NCI-H1417 treated with DMSO at 0.1 percent for 48 hours (cell line): ENCODE measurements around the gene TGFBRAP1.
"Not testable (repeated sequence)": the region's sequence is repeated elsewhere in the genome, so short reads cannot be mapped to it uniquely, and the experiment has no call there.

Experiments
- DNase-seq: peaks from one replicate; lab custom pipeline; 2025; lab: John Stamatoyannopoulos, UW

TGFBRAP1 gene

DNA sequence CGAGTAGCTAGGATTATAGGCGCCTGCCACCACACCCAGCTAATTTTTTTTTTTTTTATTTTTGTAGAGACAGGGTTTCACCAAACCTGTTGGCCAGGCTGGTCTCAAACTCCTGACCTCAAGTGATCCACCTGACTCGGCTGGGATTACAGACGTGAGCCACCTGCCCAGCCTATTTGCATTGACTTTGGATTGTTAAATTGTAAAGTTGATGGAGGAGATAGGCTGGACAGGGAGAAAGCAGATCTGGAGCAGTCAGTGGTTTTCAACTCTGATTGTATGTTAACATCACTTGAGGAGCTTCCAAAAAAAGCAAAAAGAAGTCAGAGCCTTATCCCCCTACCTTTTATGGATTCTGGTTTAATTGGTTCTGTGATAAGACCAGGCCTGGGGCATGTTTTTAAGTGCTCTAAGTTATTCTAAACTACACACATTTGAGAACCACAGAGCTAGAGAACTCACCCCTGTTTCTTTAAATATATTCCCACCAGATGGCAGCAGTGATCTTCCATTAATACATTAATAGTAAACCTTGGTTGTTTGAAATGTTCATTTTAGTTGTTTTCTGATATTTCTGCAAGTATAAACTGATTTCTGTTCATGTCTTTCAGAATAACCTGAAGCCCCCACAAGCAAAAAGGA is 15.3 kb upstream of the TGFBRAP1 start:
- DNase-seq: no peak

DNA sequence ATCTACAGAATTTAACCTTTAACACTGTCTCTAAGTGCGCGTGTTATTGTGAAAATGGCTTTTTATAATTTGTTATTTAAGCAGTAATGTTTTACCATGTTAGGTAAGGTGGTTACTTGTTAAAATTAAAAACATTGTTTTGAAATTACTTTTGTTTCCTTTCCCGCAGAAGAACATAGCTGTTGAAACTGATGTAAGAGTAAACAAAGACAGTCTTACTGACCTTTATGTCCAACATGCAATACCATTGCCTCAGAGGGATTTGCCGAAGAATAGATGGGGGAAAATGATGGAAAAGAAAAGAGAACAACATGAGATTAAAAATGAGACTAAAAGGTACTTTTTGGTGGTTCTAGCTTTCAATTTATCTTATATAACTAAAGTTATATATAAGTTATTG is 9.9 kb upstream of the TGFBRAP1 start:
- no peak for DNase-seq

DNA sequence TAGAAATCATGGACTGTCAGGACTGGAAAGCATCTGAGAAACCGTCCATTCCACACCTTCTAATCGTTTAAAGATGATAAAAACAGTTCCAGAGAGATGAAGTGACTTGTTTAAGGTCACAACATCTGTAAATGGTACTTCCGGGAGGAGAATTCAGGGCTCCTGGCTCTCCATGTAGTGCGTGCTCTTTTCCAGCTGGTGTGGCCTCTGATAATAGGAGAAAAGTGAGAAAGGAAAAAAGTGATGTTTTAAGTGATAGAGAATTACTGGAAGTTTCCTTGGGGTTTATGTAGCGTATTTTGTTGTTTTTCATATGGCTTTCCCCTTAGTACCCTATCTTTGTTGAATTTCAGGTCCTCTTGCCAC is 8.5 kb upstream of the TGFBRAP1 start:
- DNase-seq: no peak

DNA sequence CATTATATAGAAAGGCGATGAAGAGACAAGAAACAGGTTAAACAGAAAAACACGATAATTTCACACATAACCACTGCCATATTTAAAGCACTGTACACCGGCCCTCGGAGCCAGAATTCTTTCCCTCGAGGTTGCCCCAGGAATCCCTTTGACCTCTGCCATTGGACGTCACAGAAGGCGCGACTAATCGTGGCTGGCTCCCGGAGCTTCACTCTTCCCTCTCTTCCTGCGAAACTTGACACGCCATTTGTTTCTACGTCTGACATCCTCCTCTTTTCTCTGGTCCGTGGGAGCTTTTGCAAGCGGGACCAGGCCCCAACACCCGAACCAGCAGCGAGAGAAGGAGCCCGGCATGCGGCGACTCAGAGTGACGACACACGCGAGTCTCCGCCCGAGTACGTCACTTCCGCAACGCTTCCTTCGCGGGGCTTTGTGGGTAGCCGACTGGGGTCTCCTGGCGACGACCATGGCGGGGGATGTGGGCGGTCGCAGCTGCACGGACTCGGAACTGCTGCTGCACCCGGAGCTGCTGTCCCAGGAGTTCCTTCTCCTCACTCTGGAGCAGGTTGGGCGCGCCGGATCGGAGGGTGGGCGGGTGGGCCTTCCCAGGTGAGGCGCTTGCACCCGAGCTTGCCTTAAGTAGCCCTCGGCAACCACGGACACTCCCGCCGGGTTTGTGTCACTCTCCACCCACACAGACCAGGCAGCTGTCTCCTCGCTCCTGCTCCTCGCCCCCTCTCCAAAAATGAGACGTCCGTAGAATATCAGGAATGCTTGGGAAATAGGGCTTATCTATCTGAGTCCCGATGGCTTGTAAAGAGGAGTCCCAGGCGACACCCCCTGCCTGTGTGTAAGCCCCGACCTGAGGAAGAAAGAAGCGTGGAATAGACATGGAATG is 7.8 kb upstream of the TGFBRAP1 start, which contains the start of gene C2orf49:
TSS of gene C2orf49 (plus strand) at position 419 of the 898 bp plus-strand sequence. CDS start at position 467, 48 bp downstream.
- DNase-seq: peak; percentile 69

DNA sequence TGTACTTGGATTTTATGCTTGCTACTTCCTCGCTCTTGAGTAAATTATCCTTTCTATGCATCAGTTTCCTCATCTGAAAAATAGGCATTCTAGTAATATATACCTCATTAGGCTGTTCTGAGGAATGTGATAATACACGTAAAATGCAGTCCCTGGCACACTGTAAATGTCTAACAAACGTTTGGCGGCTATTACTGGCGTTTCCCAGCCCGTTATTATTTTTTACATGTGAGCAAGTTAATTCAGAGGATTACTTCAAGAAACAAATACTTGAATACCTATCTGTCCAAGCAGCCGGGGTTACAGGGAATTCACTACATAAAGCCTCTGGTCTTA is 7.2 kb upstream of the TGFBRAP1 start:
- no peak for DNase-seq

DNA sequence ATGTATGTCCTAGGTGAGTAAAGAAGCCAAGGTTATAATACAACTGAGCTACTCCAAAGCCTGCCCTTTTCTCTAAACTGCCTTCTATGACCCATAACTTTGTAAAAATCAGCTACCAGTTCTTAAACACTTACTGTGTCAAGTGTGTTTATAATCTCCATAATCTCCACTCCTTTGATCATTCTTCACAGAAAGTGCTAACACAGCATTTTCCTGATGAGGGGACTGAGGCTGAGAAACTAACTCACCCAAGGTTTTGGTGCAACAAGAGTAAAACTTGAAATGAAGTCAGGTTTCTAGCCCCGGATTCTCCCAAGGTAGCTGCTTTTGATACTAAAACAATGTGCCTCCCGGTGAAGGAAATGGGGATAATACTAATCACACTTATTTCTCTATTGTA is 5.9 kb upstream of the TGFBRAP1 start:
- no peak for DNase-seq

DNA sequence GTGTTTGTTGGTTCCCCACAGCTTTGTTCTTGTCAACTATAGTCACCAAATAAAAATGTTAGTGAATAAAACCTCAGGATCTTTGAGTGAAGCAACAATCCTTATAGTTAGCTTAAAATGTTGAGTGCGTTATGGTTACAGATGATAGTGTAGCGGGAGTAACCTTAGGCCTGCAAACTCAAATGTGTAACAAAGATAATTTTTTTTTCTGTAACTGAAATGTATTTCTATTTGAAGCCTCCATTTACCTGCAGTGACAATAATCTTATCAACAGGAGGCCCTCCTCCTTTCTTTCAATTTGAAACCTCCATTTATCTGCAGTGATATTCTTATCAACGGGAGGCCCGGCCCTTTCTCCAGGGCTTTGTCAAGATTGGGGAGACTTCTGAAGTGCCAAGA is 4.7 kb upstream of the TGFBRAP1 start:
- DNase-seq: no peak

DNA sequence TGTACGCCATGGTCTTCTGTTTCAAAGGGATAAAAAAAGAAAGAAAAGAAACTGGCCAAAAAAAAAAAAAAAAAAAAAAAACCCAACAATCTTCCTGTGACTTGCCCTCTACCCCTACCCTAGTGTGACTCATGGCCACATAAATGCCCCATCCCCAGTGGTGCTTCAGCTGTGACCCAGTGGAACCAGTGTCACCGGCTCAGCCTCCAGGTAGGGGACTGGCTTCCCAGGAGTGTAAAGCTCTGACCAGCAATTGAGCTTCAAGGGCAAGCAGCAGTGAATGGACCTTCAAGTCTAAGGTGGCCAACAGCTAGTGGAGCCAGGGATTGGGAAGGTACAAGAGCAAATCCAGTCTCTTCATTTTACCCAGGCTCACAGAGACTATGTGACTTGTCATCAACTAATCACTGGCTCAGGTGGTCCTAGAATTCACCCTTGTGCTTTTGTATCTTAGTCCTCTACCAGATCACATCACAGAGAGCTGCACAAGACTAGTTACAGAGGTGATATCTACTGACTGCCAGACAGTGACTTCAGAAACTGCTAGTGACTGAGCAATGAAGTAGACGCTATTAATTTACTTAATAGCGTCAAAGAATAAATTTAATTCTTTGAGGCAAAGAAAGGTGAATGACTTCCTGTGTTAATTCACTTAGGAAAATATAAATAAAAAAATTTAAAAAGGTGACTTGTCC is 1.3 kb upstream of the TGFBRAP1 start:
- no peak for DNase-seq

DNA sequence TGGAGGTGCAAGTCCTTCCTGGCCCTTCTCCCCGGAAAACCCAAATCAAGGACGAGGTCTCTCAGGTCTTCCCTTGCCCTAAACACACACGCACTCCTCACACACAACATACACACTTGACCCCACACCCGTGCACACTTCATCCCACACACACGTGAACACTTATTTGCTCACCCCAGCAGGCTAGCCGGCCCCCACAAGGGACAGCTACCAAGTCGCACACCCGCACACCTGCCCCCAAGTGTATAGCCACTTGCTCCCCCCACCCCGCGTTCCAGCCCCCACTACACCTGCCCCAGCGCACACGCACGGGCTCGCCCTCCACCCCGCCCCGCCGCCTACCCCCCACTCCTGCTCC is 359 bp downstream of the TGFBRAP1 start:
- no peak for DNase-seq

DNA sequence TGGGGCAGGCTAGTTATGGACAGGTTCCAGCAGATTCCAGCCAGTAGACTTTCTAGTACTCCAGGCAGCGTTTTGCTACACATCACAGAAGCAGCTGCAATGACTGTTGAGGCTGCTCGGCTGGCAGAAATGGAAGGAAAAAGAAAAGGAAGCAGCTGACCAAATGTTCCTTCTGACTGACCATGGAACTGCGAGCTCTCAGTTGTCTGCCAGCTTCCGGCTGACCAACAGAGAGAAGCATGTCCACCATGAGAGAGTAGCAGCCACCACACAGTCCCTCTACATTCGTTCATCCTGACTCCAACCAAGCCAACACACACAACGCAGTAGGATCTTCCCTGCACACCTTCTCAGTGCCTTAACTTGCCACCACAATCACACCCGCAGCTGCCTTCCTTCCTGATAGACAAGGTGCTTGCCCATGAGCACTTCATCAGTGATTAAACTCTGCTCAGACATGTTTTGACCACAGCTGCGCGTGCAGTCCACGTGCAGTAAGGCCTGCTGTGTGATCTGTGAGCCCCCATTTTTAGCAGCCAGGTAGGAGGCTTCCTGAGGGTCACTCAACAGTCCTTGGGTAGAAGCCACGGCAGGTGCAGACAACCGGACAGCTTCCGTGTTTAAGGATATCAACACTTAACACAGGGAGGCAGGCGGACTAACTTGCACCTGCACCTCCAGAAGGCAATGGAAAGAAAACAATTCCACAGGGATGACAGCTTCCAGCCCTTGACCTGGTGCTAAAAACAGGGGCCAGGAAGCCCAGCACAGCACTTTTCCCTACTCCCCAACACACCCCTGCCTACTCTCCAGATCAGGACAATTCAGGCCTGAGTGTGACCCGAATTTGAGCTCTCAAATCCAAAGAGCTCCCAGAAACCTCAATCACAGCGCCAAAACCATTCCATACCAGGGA is 996 bp downstream of the TGFBRAP1 start:
- no peak for DNase-seq

DNA sequence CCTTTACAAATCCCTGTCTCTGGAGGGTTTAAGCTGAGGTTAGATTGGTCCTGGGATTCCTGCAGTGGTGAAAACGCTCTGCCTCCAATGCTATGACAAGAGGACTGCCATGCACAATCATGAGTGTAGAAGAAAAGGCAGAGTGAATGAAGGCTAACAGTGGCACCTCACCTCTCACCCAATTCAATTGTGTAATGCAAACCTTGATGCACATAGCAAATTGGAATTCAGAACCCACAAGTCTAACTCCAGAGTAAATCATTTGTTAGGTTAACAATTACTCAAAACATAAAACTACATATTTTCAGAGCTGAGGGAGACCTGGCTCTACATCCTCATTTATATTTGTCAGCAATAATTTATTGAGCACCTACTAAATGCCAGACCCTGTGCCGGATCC is 1.8 kb downstream of the TGFBRAP1 start:
- DNase-seq: no peak

DNA sequence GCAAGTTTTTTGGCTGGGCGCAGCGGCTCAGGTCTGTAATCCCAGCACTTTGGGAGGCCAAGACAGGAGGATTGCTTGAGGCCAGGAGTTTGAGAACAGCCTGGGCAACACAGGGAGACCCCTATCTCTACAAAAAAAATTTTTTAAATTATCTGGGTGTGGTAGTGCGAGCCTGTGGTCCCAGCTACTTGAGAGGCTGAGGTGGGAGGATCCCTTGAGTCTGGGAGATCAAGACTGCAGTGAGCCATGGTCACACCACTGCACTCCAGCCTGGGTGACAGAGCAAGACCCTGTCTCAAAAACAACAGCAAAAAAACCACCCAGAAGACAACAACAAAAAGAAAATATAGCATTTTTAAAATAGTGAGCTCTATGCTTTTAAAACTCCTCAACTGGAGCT is 2.3 kb downstream of the TGFBRAP1 start:
- not testable (repeated sequence) for DNase-seq

DNA sequence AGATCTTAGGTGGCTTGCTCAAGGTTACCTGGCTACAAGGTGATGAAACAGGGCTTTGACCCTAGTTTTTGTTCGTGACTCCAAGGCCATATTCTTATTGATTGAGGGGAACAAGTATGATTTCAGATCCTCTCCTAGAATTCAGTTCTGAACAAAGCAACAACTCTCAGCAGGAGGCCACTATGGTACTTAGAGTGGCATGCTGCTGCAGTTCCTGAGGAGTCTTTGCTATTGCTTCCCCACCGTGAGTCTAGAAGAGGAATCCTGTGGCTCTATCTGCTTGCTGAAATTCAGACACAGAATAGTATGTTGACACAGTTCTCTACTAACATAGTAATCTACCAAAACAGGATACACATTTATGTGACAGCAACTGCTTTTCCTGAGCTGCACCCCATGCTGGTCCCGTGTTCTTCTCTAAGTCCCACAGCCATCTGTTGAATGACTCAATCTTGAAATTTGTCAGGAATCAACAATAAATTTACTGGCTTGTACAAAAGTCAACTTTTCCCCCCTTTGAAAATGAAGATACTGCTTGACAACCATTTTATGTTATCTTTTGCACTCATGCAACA is 4.1 kb downstream of the TGFBRAP1 start:
- DNase-seq: no peak

DNA sequence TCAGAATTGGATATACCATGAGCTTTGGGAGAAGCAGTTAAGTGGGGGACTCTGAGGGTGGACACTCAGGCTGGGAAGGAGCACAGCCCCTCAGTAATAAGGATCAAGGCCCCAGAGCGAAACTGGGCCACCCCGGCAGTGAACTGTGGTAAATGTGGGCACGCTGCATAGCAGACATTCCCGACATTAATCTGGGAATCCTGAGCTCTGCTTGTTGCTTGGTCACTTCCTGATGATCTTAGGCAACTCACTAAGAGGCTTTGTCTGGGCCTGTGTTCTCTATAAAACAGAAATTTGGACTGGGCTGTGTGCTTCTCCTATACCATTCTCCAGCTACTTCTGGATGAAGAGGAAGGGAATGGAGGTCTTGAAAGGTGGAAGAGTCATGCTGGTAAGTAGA is 4.8 kb downstream of the TGFBRAP1 start:
- DNase-seq: no peak

DNA sequence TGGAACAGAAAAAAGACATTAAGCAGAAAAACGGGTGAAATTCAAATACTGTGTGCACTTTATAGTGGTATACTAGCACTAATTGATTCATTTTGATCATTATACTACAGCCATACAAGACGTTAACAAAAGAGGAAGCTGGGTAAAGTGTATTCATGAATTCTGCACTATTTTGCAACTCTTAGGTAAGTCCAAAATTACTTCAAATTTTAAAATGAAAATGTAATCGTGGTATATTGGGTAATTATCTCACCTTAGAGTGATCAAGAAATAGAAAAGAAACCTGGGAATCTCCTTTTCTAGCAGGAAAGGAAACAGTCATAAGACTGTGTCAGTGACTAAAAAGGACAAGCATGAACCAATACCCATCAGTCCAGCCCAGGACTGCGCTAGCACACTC is 5.4 kb downstream of the TGFBRAP1 start:
- no peak for DNase-seq

DNA sequence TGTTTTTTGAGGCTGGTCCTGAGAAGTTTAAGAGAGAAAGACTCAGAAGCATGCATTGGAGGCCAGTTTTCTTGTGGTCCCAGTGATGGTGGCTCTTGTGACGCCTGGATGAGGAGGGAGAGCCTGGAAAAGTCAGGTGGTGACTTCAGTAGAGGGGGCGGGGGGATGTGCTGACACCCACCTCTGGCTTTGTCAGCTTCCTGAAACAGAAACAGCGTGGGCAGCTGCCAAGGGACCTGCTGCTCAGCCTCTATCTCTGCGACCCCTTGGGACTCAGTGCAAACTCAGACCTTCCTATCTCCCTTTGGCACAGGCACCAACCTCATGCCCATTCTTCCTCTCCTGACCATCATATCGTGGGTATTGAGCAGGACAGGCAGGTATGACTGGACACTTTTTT is 6.4 kb downstream of the TGFBRAP1 start:
- no peak for DNase-seq

DNA sequence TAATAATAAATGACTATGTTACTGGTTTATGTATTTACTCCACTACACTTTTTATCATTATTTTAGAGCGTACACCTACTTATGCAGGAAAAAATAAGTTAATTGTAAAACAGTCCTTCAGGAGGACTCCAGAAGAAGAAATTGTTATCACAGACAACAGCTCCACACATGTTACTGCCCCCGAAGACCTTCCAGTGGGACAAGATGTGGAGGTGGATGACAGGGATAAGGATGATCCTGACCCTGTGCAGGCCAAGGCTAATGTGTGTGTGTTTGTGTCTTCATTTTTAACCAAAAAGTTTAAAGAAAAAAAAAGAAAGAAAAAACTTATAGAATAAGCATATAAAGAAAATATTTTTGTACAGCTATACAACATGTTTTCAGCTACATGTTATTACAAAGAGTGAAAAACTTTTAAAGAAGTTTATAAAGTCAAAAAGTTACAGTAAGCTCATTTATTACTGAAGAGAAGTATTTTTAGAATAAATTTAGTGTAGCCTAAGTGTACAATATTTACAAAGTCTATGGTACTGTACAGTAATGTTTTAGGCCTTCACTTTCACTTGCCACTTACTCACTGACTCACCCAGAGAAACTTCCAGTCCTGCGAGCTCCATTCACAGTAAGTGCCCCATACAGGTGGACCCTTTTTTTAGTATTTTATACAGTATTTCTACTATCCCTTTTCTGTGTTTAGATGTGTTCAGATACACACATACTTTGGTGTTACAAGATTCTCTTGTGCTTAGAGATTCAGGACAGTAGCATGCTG is 7.5 kb downstream of the TGFBRAP1 start:
- DNase-seq: no peak

DNA sequence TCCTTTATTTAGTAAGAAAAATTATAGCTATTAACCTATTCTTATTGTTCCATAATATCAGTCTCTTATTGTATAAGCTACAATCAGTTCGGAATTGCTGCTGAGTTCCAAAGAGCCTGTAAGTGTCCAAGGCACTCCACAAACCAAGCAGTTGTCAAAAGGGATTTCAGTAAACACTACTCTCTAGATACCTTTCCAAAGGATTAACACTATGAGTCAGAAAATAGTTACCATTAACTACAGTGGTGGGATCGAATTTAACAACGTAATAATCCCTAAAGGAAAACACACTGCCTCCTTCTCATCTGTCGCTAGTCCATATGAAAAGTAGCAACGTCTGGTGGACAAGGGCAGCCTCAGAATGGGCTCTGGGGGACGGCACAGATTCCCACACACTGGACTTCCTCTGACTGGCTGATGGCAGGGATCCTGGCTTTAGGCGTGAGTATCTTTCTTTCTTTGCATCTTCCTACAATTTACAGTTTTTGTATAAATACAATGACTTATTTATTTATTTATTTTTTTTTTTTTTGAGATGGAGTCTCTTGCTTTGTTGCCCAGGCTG is 8.8 kb downstream of the TGFBRAP1 start:
- DNase-seq: no peak

DNA sequence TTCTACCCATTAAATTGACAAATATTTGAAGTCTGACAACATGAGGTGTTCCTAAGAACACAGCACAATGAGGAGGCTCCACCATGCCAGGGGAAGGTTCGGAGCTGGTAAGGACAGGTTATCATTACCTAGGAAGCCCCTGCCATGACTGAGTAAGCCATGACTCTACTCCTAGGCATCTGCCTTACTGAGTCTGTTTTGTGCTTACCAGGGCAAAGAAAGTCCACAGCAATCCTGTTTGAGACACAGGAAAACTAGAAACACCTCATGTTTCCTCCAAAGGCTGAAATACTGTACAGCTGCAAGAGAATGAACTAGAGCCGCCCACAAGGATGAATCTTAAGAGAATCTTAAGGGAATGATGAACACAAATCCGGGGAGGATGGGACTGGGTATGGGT is 11.6 kb downstream of the TGFBRAP1 start:
- no peak for DNase-seq

DNA sequence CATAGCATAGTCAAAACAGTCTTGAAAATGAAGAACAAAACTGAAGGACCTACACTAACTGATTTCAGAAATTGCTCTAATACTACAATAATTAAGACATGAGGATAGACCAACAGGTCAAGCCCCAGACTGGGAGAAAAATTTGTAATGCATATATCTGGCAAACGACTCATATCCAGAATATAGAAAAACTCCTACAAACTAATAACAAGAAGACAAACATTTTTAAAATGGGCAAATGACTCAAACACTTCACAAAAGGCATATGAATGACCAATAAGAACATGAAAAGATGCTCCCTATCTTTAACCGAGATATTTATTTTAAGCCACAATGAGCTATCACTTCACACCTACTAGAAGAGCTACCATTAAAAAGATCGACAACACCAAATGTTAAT is 14.2 kb downstream of the TGFBRAP1 start:
- DNase-seq: no peak

DNA sequence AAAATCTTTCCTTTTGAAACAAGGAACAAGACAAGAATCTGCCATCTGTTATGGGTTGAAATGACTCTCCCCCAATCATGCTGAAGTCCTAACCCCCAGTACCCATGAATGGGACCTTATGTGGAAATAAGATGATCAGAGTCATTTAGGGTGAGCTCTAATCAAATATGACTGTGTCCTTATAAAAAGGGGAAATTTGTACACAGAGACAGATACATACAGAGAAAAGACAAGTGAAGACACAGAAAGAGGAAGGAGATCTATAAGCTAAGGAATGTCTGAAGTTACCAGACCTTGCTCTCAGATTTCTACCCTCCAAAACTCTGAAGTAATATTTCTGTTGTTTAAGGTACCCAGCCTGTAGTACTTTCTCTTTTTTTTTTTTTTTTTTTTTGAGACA is 15.7 kb downstream of the TGFBRAP1 start:
- DNase-seq: no peak
